DMS153 (cell line): ENCODE results near the gene PRG2.
"Not testable (repeated sequence)": the region's sequence is repeated elsewhere in the genome, so short reads cannot be mapped to it uniquely, and the experiment has no call there.

Source experiments
- DNase-seq: peaks from one replicate; lab custom pipeline; 2025; lab: John Stamatoyannopoulos, UW

Gene PRG2

GRCh38 chr11:57419146-57419545 is 28.7 kb upstream of the PRG2 start:
- no peak for DNase-seq

- DNase-seq = no peak
Observed at GRCh38 chr11:57418131-57418530, 27.7 kb upstream of the PRG2 start.

GRCh38 chr11:57417056-57417455 is 26.6 kb upstream of the PRG2 start:
- no peak for DNase-seq

- no peak for DNase-seq
Observed at GRCh38 chr11:57416436-57416835, 26.0 kb upstream of the PRG2 start.

- no peak for DNase-seq
Observed at GRCh38 chr11:57414612-57415212, 24.3 kb upstream of the PRG2 start.

- no peak for DNase-seq
Observed at GRCh38 chr11:57413681-57414080, 23.2 kb upstream of the PRG2 start.

GRCh38 chr11:57410287-57410686 is 19.8 kb upstream of the PRG2 start:
- DNase-seq = no peak

GRCh38 chr11:57409321-57410100 is 19.1 kb upstream of the PRG2 start:
- DNase-seq = no peak

- DNase-seq = no peak
Observed at GRCh38 chr11:57408771-57409170, 18.3 kb upstream of the PRG2 start.

- DNase-seq = no peak
Observed at GRCh38 chr11:57407941-57408475, 17.6 kb upstream of the PRG2 start.

GRCh38 chr11:57407010-57407920 is 16.8 kb upstream of the PRG2 start:
- DNase-seq = no peak

GRCh38 chr11:57406337-57406904 is 16.0 kb upstream of the PRG2 start:
- no peak for DNase-seq

GRCh38 chr11:57405271-57405860 is 14.9 kb upstream of the PRG2 start:
- no peak for DNase-seq

GRCh38 chr11:57403802-57404147 is 13.3 kb upstream of the PRG2 start:
- DNase-seq = no peak

- not testable (repeated sequence) for DNase-seq
Observed at GRCh38 chr11:57403003-57403801, 12.8 kb upstream of the PRG2 start.

GRCh38 chr11:57402188-57403002 is 11.9 kb upstream of the PRG2 start:
- no peak for DNase-seq

GRCh38 chr11:57399972-57400578 is 9.6 kb upstream of the PRG2 start:
- DNase-seq = no peak

GRCh38 chr11:57399221-57399620 is 8.8 kb upstream of the PRG2 start:
- no peak for DNase-seq

GRCh38 chr11:57397394-57397990 is 7.0 kb upstream of the PRG2 start:
- DNase-seq = no peak
